ELF-1 (cell line): Measurements from ENCODE around the gene EGR1.

Source experiments
- DNase-seq: peaks from one replicate; pipeline ENCODE4 v3.0.0-alpha.2; 2016; ENCODE audit warnings: low read depth, low spot score

The EGR1 gene

DNA sequence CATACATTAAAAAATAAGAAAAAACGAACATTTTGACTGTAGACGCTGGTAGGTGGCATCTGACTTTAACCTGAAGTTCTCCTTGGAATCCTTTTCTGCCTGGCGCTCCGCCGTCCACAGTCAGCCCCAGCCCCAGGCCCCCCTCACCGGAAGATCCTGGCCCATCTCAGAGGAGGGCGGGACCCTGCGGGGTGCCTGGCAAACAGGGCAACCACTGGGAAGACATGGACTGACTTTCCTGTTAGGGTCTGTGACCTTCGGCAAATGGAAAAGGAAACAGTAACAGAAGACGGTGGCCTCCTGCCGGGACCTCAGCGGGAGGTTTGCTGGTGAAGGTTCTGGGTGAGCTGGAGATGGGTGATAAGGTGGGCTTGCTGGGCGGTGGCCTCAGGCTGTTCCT is 11.7 kb upstream of the EGR1 start:
- DNase-seq, result no peak

DNA sequence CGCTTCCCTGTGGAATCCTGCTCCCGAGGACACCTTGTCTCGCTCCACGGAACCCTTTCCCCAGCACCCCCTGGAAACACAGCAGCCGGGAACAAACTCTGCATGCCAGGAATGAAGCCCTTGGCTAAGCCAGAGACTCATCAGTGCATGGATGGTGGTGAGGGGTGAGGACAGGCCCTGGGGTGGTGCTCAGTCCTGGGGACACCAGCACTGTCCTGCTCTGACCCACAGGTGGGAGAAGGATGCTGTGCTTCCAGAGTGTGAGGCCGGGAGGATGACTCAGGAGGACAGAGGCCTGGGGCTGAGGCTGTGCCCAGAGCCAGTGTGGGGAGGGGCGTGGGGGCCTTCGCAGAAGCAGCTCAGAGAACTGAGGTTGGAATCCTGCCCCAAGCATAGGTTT is 11.2 kb upstream of the EGR1 start:
- no peak for DNase-seq

DNA sequence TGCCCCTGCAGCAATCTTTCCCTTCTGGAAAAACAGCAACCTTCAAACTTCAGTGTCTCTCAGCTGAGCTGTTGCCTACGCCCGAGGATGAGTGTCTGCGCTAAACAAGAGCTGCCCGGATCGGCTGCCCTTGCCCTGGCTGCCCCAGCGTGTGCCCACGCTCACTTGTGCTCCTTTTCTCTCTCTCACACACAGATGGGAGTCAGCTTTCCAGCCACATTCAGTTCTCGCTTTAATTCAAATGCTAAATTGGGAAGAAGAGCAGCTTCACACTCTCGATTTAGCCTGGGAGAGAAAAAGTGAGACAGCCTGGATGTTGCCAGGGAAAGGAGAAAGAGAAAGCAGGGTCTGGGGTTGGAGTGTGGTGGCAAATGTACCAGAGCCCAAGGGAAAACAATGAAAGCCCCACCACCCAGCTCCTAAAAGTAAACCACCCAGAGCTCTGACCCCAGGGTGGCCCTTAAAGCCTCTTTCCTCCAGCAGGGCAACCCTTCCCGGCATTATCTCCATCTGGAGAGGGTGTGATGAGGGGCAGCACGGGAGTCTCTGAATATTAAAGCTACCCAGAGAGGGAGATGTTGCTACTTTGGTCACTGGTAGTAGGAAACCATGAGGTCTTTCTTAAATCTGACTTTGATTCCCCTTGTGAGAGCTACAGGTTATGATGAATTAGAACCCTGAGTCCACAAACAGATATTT is 9.9 kb upstream of the EGR1 start:
- DNase-seq, result no peak

DNA sequence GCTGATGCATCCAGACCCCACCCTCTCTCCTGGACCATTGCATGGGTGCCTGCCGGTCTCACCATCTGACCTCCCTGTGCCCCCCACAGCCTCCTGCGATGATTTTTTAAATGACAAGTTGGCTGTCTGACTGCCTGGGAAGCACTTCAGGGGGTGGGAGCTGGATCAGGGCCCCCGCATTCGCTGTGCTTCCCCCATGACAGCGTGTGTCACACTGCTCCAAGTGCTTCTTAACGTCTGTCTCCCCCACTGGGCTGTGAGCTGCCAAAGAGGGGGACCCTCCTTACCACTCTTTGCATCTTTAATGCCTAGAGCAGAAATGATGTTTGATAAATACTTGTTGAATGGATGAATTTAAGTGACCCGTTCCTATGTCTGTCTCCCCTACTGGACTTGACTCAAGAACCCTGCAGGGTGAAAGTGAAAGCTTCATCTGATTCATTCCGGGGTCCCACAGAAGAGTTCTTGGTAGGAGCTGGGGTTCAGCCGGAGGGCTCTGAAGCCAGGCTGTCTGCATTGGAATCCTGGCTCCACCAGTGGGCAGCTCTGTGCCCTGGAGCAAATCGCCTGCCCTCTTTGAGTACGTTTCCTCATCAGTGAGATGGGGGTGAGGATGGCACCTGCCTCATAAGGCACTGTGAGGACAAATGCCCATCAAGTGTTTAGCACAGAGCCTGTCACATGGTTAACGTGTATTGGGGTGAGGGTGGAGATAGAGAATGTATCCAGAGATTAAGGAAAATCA is 7.6 kb upstream of the EGR1 start:
- DNase-seq, result no peak

DNA sequence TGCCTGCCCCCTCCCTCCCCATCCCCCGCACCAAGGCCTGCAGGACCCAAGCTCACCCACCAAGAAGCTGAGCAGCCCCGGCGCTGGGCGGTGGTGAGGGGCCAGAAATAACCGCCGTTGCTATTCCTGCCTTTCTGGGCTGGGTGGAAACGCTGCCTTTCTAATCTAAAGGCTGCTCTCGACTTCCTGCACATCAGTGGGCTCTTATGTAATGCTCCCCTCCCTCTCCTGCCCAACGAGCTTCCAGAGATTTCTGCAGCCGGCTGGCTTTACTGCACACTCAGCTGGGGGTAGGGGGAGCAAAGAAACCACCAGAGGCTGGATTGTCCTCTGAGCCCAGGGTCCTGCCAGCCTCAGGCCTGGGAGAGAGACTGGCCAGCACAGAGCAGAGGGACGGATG is 6.9 kb upstream of the EGR1 start:
- no peak for DNase-seq

DNA sequence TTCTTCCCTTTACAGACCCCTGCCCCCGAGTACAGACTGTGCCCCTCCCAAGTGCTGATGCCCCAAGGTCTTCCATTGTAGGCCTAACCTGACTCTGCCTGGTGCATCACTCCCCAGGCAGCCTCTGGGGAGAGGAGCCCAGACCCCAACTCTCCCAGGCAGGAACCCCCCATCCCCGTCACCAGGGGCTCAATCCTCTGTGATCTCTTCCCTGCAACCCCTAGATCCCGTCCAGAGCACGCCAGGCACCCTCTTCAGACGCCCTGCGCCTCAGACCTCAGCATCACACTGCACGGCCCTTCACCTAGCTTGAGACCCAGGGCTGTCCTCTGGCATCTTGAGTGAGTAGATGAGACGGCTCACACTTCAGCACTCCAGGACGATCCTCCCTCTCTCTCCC is 6.4 kb upstream of the EGR1 start:
- no peak for DNase-seq

DNA sequence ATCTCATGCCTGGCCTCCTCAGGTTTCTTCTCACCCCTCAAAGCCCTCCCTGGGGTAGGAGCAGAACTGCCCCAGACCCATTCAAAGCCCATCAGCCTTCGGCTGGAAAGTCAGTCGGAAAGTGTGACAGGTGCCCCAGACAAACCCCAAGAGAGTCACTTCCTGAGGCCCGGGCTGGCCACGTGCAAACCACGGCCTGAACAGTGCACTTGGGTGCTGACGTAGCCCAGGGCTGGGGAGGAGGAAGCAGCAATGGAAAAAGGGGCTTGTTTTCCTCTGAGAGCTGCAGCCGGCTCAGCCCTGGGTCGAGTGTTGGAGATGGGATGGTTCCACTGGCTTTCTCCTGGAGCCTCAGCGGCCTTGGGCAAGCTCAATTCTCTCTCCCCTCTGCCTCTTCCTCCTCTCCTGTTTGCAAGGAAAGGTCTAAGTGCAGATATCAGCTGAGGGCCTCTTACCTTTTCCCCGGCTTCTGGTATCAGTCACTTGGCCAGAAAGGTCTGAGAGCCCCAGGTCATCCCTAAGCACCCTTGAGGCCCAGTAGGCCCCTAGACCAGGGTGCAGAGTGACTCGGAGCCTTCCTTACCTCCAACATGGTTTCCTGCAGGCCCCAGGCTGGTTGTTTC is 5.9 kb upstream of the EGR1 start:
- DNase-seq, result no peak

DNA sequence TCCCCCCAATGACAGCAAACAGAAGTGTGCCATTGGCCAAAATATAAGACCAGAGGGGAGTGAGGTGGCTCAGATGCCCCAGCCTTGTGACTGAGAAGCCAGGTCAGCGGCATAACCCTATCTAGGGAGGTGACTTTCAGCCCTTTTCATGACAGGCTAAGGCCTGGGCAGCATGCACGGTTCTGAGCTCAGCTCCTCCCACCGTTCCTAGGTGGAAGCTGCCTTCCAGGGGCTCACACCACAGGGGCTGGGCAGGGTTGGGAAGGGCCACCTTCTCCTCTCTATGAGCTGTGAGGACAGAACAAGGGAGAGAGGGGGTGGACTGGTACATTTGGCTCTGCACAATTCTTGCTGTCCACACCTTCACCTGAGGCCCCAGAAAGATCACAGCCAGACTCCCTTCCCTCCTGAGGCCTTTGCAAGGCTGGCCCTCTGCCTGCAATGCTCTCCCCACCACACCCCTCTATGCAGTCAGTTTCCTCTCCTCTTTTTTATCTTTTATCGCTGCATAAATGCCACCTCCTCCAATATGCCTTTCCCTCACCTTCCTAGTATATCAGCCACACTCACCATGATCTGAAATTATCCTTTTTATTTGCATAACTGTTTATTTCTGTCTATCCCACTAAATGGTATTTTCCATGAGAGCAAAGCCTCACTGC is 5.1 kb upstream of the EGR1 start:
- DNase-seq, result no peak

DNA sequence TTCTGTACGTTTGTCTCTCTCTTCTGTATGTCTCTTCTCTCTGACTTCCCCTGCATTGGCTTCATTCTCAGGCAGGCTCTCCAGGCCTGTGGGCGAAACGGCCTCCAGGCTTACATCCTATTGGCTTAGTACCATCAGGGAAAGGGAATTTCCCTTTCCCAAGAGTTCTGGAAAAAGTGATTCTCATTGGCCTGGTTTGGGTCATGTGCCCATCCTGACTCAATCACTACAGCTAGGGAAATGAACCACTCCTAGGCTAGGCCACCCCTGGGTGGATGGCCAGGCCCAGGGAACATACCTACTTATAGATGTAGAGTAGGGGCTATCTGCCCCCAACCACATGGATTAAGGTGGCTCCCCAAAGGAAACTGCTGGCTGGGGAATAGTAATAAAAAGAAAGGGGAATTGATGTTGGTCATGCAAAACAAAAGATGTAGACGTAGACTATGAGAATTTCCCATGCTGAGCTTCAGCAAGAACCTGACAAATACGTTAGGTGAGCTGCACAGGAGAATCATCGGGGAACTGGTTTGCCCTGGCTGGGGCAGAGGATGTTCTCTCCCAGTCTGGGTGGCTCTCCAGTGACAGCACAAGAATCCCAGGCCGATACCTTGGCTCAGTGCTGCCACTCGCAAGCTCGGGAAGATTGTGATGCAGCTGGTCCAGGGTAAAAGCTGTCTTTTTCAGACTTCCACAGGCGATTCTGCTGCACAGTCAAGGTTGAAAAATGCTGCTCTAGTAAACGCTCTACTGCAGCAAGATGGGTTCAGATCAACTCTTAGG is 3.7 kb upstream of the EGR1 start:
- DNase-seq, result no peak

DNA sequence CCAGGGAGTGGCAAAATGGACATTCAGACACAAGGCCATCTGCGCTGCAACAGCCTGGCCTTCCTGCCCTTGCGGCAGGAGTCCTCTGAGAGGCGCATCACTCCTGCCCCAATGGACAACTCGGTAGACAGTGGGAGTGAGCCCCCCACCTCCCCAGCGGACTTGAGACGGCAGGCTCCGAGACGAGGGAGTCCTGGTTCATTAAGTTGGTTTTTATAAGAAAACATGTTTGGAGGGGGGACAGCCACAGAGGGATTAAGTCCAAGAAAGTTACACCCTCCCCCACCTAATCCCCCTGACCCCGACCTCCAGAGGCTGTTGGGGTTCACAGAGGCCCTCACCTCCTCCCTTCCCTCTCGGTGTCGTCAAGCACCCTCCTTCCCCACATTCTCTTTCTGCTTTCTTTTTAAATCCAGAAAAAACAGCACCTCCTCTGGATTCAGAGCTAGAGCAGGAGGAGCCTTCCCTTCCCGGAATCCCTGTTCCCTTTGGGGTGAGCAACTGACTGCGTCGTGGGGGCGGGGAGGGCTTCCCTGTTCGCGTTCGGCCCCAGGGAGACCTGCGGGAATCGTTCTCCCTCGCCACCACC is 1.8 kb upstream of the EGR1 start:
- no peak for DNase-seq

DNA sequence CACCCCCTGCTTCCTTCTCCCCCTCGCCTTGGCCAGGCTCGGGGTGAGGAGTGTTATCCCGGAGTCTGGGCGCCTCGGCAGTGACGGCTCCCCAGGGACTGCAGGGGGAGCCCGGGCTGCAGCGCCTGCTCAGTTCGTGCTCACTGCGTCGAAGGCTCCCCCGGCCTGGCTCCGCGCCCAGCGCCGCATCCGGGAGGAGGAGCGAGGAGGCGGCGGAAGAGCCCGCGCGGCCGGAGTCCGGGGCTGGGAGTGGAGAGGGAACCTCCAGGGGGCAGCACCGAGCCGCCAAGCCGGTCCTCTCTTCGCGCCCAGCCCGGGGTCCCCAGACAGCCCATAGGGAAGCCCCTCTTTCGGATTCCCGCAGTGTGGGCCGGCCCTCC is 1.3 kb upstream of the EGR1 start:
- DNase-seq, result peak; percentile 96

DNA sequence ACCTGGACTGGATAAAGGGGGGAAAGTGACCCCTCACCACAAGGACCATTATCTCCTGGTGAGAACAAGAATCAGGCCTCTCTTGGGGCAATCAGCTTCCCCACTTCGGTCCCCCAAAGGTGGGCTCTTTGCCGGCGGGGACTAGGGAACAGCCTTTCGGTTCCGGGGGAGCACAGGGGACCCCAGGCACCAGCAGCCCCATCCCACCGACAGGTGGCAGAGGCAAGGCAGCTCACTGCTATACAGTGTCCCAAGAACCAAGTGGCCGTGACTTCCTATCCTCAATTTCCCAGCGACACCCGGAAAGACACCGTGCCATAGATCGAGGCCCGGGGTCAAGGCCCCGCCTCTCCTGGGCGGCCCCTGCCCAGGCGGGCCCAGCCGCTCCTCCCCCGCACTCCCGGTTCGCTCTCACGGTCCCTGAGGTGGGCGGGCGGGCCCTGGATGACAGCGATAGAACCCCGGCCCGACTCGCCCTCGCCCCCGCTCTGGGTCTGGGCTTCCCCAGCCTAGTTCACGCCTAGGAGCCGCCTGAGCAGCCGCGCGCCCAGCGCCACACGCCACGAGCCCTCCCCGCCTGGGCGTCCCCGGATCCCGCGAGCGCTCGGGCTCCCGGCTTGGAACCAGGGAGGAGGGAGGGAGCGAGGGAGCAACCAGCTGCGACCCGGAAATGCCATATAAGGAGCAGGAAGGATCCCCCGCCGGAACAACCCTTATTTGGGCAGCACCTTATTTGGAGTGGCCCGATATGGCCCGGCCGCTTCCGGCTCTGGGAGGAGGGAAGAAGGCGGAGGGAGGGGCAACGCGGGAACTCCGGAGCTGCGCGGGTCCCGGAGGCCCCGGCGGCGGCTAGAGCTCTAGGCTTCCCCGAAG is 655 bp upstream of the EGR1 start:
- peak; percentile 99 for DNase-seq

DNA sequence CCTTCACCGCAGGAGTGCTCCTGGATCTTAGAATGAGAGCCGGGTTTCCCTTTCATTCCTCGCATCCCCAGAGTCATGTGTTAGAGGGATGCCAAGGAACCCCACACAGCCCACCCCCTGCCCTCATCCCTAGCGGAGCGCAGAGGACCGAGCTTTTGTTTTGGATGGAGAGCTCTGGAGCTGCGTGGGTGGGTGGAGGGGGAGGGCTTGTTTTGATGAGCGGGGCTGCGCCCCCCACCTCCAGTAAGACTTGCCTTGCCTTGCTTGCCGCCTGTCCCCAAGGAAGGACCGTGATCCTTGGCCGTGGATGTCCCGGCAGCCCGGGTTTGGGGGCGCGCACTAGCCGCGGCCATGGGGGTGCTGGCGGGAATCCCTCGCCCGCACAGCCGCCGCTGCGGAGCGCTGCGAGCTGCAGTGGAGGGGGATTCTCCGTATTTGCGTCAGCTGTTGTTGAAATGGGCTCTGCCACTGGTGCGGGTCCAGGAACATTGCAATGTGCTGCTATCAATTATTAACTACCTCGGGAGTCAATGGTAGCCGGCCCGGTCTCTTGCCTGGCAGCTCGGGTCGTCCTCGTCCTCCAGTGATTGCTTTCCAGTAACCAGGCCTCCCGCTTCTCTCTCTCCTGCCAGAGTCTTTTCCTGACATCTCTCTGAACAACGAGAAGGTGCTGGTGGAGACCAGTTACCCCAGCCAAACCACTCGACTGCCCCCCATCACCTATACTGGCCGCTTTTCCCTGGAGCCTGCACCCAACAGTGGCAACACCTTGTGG is 1.0 kb downstream of the EGR1 start:
- peak; percentile 31 for DNase-seq

DNA sequence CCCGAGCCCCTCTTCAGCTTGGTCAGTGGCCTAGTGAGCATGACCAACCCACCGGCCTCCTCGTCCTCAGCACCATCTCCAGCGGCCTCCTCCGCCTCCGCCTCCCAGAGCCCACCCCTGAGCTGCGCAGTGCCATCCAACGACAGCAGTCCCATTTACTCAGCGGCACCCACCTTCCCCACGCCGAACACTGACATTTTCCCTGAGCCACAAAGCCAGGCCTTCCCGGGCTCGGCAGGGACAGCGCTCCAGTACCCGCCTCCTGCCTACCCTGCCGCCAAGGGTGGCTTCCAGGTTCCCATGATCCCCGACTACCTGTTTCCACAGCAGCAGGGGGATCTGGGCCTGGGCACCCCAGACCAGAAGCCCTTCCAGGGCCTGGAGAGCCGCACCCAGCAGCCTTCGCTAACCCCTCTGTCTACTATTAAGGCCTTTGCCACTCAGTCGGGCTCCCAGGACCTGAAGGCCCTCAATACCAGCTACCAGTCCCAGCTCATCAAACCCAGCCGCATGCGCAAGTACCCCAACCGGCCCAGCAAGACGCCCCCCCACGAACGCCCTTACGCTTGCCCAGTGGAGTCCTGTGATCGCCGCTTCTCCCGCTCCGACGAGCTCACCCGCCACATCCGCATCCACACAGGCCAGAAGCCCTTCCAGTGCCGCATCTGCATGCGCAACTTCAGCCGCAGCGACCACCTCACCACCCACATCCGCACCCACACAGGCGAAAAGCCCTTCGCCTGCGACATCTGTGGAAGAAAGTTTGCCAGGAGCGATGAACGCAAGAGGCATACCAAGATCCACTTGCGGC is 1.8 kb downstream of the EGR1 start:
- DNase-seq, result peak; percentile 39

DNA sequence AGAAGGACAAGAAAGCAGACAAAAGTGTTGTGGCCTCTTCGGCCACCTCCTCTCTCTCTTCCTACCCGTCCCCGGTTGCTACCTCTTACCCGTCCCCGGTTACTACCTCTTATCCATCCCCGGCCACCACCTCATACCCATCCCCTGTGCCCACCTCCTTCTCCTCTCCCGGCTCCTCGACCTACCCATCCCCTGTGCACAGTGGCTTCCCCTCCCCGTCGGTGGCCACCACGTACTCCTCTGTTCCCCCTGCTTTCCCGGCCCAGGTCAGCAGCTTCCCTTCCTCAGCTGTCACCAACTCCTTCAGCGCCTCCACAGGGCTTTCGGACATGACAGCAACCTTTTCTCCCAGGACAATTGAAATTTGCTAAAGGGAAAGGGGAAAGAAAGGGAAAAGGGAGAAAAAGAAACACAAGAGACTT is 2.4 kb downstream of the EGR1 start:
- DNase-seq, result no peak

DNA sequence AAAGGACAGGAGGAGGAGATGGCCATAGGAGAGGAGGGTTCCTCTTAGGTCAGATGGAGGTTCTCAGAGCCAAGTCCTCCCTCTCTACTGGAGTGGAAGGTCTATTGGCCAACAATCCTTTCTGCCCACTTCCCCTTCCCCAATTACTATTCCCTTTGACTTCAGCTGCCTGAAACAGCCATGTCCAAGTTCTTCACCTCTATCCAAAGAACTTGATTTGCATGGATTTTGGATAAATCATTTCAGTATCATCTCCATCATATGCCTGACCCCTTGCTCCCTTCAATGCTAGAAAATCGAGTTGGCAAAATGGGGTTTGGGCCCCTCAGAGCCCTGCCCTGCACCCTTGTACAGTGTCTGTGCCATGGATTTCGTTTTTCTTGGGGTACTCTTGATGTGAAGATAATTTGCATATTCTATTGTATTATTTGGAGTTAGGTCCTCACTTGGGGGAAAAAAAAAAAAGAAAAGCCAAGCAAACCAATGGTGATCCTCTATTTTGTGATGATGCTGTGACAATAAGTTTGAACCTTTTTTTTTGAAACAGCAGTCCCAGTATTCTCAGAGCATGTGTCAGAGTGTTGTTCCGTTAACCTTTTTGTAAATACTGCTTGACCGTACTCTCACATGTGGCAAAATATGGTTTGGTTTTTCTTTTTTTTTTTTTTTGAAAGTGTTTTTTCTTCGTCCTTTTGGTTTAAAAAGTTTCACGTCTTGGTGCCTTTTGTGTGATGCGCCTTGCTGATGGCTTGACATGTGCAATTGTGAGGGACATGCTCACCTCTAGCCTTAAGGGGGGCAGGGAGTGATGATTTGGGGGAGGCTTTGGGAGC is 3.1 kb downstream of the EGR1 start:
- DNase-seq, result peak; percentile 43

DNA sequence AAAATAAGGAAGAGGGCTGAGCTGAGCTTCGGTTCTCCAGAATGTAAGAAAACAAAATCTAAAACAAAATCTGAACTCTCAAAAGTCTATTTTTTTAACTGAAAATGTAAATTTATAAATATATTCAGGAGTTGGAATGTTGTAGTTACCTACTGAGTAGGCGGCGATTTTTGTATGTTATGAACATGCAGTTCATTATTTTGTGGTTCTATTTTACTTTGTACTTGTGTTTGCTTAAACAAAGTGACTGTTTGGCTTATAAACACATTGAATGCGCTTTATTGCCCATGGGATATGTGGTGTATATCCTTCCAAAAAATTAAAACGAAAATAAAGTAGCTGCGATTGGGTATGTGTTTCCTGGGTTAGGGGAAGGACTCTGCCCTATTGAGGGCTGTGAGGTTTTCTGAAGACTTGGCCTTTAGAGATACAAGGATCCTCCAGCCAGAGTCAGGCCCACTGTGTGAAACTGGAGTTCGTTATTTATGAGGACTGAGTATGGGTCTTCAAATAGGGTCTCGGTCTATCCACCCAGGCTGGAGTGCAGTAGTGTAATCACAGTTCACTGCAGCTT is 3.8 kb downstream of the EGR1 start:
- no peak for DNase-seq
